Gastrocnemius medialis (tissue), 4 donors: ENCODE data around the gene SCAF1. TPM values are rescaled to one million over a fixed set of nuclear protein-coding genes. Genes with fewer than 3 reads are reported as not detected.
A peak's percentile ranks its signal among the peaks of the same experiment; 100 is the strongest.

Source experiments
- ATAC-seq, 2 donors: fragments of 150-250 bp; one replicate each; pipeline ENCODE4 v1.9.1; 2016
- DNase-seq, 2 donors: peaks; one replicate each; pipeline ENCODE4 v3.0.0-alpha.2; 2019
- H3K27ac ChIP-seq, 4 donors: fragments of 200-600 bp; sonication (generic); 1 replicate in 1 of 4; 2 replicates in 3 of 4; pipeline ENCODE4 v1.5.1; 2016 to 2018; ENCODE audit warnings: mild to moderate bottlenecking in 2 of 4, moderate library complexity in 1 of 4
- H3K27me3 ChIP-seq, 3 donors: fragments of 200-600 bp; sonication (generic) in 2 of 3; 1 replicate in 1 of 3; 2 replicates in 2 of 3; pipeline versions ENCODE4 v1.5.1 to v1.6.0; 2016 to 2019; ENCODE audit warnings: mild to moderate bottlenecking in 1 of 3, moderate library complexity in 1 of 3
- H3K36me3 ChIP-seq, 2 donors: fragments of 200-600 bp; sonication (generic) in 1 of 2; one replicate each; pipeline ENCODE4 v1.5.1; 2017 to 2018
- H3K4me1 ChIP-seq, 2 donors: fragments of 200-600 bp; sonication (generic) in 1 of 2; one replicate each; pipeline ENCODE4 v1.5.1; 2016 to 2017; ENCODE audit warnings: mild to moderate bottlenecking in 2 of 2
- H3K4me3 ChIP-seq, 4 donors: fragments of 200-600 bp; sonication (generic) in 3 of 4; 1 replicate in 1 of 4; 2 replicates in 3 of 4; pipeline ENCODE4 v1.5.1; 2016 to 2019; ENCODE audit warnings: mild to moderate bottlenecking in 2 of 4
- H3K9me3 ChIP-seq, 3 donors: fragments of 200-600 bp; sonication (generic) in 2 of 3; 1 replicate in 1 of 3; 2 replicates in 2 of 3; pipeline ENCODE4 v1.5.1; 2016 to 2019
- CTCF ChIP-seq, 5 experiments: fragments of 450-650 bp in 3 of 5; fragments of 200-600 bp in 2 of 5; sonication (generic) in 2 of 5; IDR thresholded peaks in 4 of 5; conservative IDR thresholded peaks in 1 of 5; 1 replicate in 4 of 5; 2 replicates in 1 of 5; pipeline ENCODE4 v1.5.1; 2016 to 2019; ENCODE audit warnings: antibody characterized with exemption in 5 of 5, mild to moderate bottlenecking in 3 of 5, moderate library complexity in 3 of 5
- POLR2A ChIP-seq, 2 donors: fragments of 450-650 bp; IDR thresholded peaks; one replicate each; pipeline ENCODE4 v1.6.1; 2017; ENCODE audit warnings: antibody characterized with exemption in 2 of 2, mild to moderate bottlenecking in 2 of 2, moderate library complexity in 2 of 2
- in situ Hi-C, 4 donors: fragments of 200-750 bp; cut with MboI; loops; one replicate each; pipeline versions ENCODE4 v1.15.0 to v1.8.0; 2017; ENCODE audit warnings: low sequenced_read_pairs in 4 of 4
- intact Hi-C: fragments of 100-400 bp; cut with DNase I; formaldehyde crosslinking; loops from one replicate; pipeline ENCODE4 v1.15.1; 2023; ENCODE audit warnings: low total_unique reads
- total RNA-seq, 4 donors: library from RNA; depleted of rRNA; stranded (reverse); fragments of >200 nt; gene quantifications; one replicate each; pipeline versions ENCODE4 v1.1.0 to v1.2.3, GENCODE V29; 2016

Gene SCAF1
- total RNA-seq, 4 donors from 2014 or later: 13.7 to 36.1 (median 32.9) TPM

GRCh38 chr19:49690656-49691242 lies 48.7 kb downstream of the SCAF1 start, which contains the start of gene CPT1C:
Gene CPT1C (plus strand): TSS chr19:49691116. CDS start chr19:49692253, 1,137 bp downstream.
- ATAC-seq (peak; percentile 55 to 68), DNase-seq (peak; percentile 49 to 55)
- TF ChIP-seq CTCF (IDR thresholded peaks at IDR 0.05 in 4 of 5, conservative IDR thresholded peaks at IDR 0.05 in 1 of 5) (no peak), POLR2A (IDR thresholded peaks at IDR 0.05) (peak in 1 of 2 donors; percentile 64)
- Histone ChIP-seq H3K27me3 (peaks cover 3 to 17% (median 13%) of the 10 kb centered on the region in 3 donors), H3K36me3 (peaks cover 0 to 13% of the 10 kb centered on the region in 2 donors), H3K27ac (peak within 1 kb of the TSS; percentile 8 to 72 (median 61)), H3K4me1 (peaks cover 10 to 14% of the 10 kb centered on the region in 2 donors), H3K9me3 (no peaks in the 10 kb centered on the region), H3K4me3 (peak within 1 kb of the TSS; percentile 50 to 59 (median 54))
- in situ Hi-C loops (no loop called here), intact Hi-C loops (no loop called here)

- TF ChIP-seq POLR2A (IDR thresholded peaks at IDR 0.05): no peak
- TF ChIP-seq CTCF (IDR thresholded peaks at IDR 0.05 in 4 of 5, conservative IDR thresholded peaks at IDR 0.05 in 1 of 5): no peak
- Histone ChIP-seq H3K27me3 (peaks cover 3 to 17% (median 13%) of the 10 kb centered on the region in 3 donors), H3K9me3 (no peaks in the 10 kb centered on the region), H3K36me3 (peaks cover 0 to 6% of the 10 kb centered on the region in 2 donors), H3K4me3 (peak overlapping the region; percentile 50 to 59 (median 54)), H3K27ac (peak overlapping the region in 1 of 4 donors; percentile 72), H3K4me1 (peaks cover 10 to 14% of the 10 kb centered on the region in 2 donors)
- intact Hi-C loops (no loop called here), in situ Hi-C loops (no loop called here)
- no peak for DNase-seq
- no peak for ATAC-seq
Observed at GRCh38 chr19:49691243-49692146, 49.5 kb downstream of the SCAF1 start.

- Histone ChIP-seq H3K36me3 (peaks cover 0 to 6% of the 10 kb centered on the region in 2 donors), H3K4me3 (no peak overlapping the region), H3K4me1 (peaks cover 10 to 14% of the 10 kb centered on the region in 2 donors), H3K9me3 (no peaks in the 10 kb centered on the region), H3K27me3 (peaks cover 3 to 17% (median 13%) of the 10 kb centered on the region in 3 donors), H3K27ac (no peak overlapping the region)
- in situ Hi-C loops (no loop called here), intact Hi-C loops (no loop called here)
- DNase-seq: no peak
- TF ChIP-seq POLR2A (IDR thresholded peaks at IDR 0.05) (no peak), CTCF (IDR thresholded peaks at IDR 0.05 in 4 of 5, conservative IDR thresholded peaks at IDR 0.05 in 1 of 5) (no peak)
- ATAC-seq: no peak
Observed at GRCh38 chr19:49692147-49692506, 50.1 kb downstream of the SCAF1 start.

- no peak overlapping the region for H3K4me3 ChIP-seq
- peaks cover 0 to 6% of the 10 kb centered on the region in 2 donors for H3K4me1 ChIP-seq
- intact Hi-C loops: no loop called here
- DNase-seq (no peak), ATAC-seq (no peak)
- H3K27me3 ChIP-seq: peaks cover 0 to 6% (median 2%) of the 10 kb centered on the region in 3 donors
- no peaks in the 10 kb centered on the region for H3K9me3 ChIP-seq
- H3K27ac ChIP-seq: no peak overlapping the region
- in situ Hi-C loops: no loop called here
- no peaks in the 10 kb centered on the region for H3K36me3 ChIP-seq
- TF ChIP-seq CTCF (IDR thresholded peaks at IDR 0.05 in 4 of 5, conservative IDR thresholded peaks at IDR 0.05 in 1 of 5) (no peak), POLR2A (IDR thresholded peaks at IDR 0.05) (no peak)
Observed at GRCh38 chr19:49696115-49696514, 54.1 kb downstream of the SCAF1 start.
